Cardiac fibroblast (primary cell): ENCODE measurements around the gene NCOA7.

Experiments used
- DNase-seq, 2 donors: peaks; one replicate each; pipeline versions ENCODE4 v3.0.0 to v3.0.0-alpha.2; 2010; ENCODE audit warnings: low read depth in 2 of 2
- H3K4me3 ChIP-seq, 2 donors: replicated peaks in 1 of 2; 1 replicate in 1 of 2; 2 replicates in 1 of 2; pipeline ENCODE4 v1.5.1; 2011; ENCODE audit warnings: low read depth in 2 of 2, low read length in 2 of 2, mild to moderate bottlenecking in 2 of 2, moderate library complexity in 1 of 2
- CTCF ChIP-seq: IDR thresholded peaks from one replicate; pipeline ENCODE4 v1.5.1; 2011; ENCODE audit warnings: low read depth, mild to moderate bottlenecking, low read length, inconsistent platforms

The NCOA7 gene

DNA sequence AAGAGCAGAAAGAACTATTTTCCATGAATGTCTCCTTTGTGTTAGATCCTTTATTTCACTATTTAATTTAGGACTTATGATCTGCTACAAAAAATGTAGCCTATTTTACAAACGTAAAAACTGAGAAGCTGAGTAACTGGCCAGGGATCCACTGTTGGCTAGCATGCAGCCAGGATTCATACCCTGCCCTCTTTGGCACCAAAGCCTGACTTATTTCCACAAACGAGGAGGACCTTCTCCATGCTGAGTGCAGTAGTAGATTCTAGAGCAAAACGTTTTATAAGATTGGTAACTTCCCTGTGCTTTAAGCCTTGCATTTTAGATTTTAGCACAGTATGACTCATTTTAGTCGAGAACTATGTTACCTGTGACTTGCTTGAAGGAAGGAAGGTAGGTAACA lies 74.3 kb downstream of the NCOA7 start:
- no peak overlapping the region for H3K4me3 ChIP-seq
- no peak for TF ChIP-seq CTCF
- DNase-seq = no peak

GRCh38 chr6:125866433-125866832 lies 75.7 kb downstream of the NCOA7 start:
- H3K4me3 ChIP-seq = no peak overlapping the region
- DNase-seq = no peak
- no peak for TF ChIP-seq CTCF

- peak; percentile 85 to 88 for DNase-seq
- no peak for TF ChIP-seq CTCF
- no peak overlapping the region for H3K4me3 ChIP-seq
These were observed 76.8 kb downstream of the NCOA7 start for GRCh38 chr6:125867483-125867942.

DNA sequence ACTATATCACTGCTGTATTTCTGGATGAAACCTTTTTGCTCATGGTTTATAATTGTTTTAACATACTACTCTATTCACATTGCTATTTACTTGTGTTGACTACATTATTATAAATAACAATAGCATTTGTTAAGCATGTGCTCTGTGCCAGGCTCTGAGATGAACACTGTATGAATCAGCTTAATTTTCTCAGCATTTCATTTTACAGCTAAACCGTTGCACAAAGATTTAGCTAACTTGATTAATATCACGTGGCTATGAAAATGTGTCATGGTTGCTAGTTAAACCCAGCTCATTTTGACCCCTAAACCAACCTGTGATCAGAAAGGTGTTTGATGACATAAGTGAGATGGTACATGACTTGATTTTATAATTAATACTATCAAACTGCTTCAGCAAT lies 77.5 kb downstream of the NCOA7 start:
- TF ChIP-seq CTCF = no peak
- DNase-seq = peak; percentile 27 to 64
- no peak overlapping the region for H3K4me3 ChIP-seq

DNA sequence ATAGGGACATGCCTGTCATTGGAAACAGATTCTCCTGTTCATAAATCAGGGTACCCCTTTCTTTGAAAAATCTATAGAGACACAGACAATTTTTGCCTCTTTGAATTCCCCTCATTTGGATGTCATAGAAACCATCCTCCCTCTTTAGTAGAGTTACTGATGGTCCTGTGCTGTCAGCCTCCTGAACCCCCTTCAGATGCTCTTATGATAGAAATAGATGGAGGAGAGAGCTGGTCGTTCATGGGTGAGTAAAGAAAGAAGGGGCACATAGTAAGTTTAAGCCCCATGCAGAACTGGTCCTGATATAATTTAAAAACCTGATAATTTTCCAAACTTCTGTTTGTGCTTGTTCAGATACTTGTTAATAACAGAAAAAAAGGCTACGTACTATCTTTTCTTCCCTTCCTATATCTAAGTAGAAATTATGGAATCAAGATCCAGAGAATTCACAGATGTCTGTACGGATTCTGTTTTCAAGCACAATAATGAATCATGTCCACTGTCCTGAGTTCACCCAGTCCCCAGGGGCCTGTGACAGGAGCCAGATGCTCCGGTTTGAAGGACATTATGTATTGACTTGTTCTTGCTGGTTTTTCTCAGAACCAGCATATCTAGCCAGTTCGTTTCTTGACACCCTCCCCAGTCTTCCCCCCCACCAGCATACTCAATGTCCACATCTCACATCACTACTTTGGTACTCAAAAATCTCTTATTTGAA lies 78.1 kb downstream of the NCOA7 start:
- DNase-seq = peak; percentile 38 to 50
- no peak overlapping the region for H3K4me3 ChIP-seq
- TF ChIP-seq CTCF = no peak

- DNase-seq = peak; percentile 7 to 24
- H3K4me3 ChIP-seq = no peak overlapping the region
- no peak for TF ChIP-seq CTCF
These were observed 78.7 kb downstream of the NCOA7 start for GRCh38 chr6:125869427-125869826.

- H3K4me3 ChIP-seq = no peak overlapping the region
- DNase-seq = no peak
- no peak for TF ChIP-seq CTCF
These were observed 80.6 kb downstream of the NCOA7 start for GRCh38 chr6:125871365-125871764.
